ENCODE measurements around the gene LOXL3.
"Not testable (repeated sequence)": the region's sequence is repeated elsewhere in the genome, so short reads cannot be mapped to it uniquely, and the experiment has no call there.

Gene LOXL3

GRCh38 chr2:74566076-74566753 is 12.5 kb upstream of the LOXL3 start:
- no peak for TF ChIP-seq CTCF (IDR thresholded peaks at IDR 0.05; ENCODE audit: borderline replicate concordance, insufficient read depth, low read depth, low read length)
- H3K4me3 ChIP-seq (ENCODE audit: low read depth, low read length), result no peak overlapping the region

- no peak for TF ChIP-seq CTCF (IDR thresholded peaks at IDR 0.05; ENCODE audit: borderline replicate concordance, insufficient read depth, low read depth, low read length)
- no peak overlapping the region for H3K4me3 ChIP-seq (ENCODE audit: low read depth, low read length)
Observed at GRCh38 chr2:74564222-74564621, 10.5 kb upstream of the LOXL3 start.

- H3K4me3 ChIP-seq (ENCODE audit: low read depth, low read length), result no peak overlapping the region
- TF ChIP-seq CTCF (IDR thresholded peaks at IDR 0.05; ENCODE audit: borderline replicate concordance, insufficient read depth, low read depth, low read length), result no peak
Observed at GRCh38 chr2:74562126-74562775, 8.5 kb upstream of the LOXL3 start.

GRCh38 chr2:74561022-74561421 is 7.3 kb upstream of the LOXL3 start:
- H3K4me3 ChIP-seq (ENCODE audit: low read depth, low read length), result not testable (repeated sequence)

GRCh38 chr2:74560591-74560990 is 6.8 kb upstream of the LOXL3 start:
- no peak for TF ChIP-seq CTCF (IDR thresholded peaks at IDR 0.05; ENCODE audit: borderline replicate concordance, insufficient read depth, low read depth, low read length)
- no peak overlapping the region for H3K4me3 ChIP-seq (ENCODE audit: low read depth, low read length)

GRCh38 chr2:74559912-74560311 is 6.2 kb upstream of the LOXL3 start:
- TF ChIP-seq CTCF (IDR thresholded peaks at IDR 0.05; ENCODE audit: borderline replicate concordance, insufficient read depth, low read depth, low read length), result no peak
- H3K4me3 ChIP-seq (ENCODE audit: low read depth, low read length), result no peak overlapping the region

- TF ChIP-seq CTCF (IDR thresholded peaks at IDR 0.05; ENCODE audit: borderline replicate concordance, insufficient read depth, low read depth, low read length), result no peak
Observed at GRCh38 chr2:74558284-74559230, 4.8 kb upstream of the LOXL3 start.

More at GRCh38 chr2:74558284-74559230, 4.8 kb upstream of the LOXL3 start:
- no peak overlapping the region for H3K4me3 ChIP-seq (ENCODE audit: low read depth, low read length)
